K562 (cell line): ENCODE results near the gene SRP9. TPM values are rescaled to one million over a fixed set of nuclear protein-coding genes. Genes with fewer than 3 reads are reported as not detected.
A peak's percentile ranks its signal among the peaks of the same experiment; 100 is the strongest.

Experiments
- ATAC-seq: fragments of 200-7000 bp; cut with Tn5 transposase; 3 replicates; pipeline ENCODE4 v1.9.1; 2020; ENCODE audit warnings: moderate library complexity
- BruUV-seq: library from RNA; stranded (reverse); fragments of 400-500 nt; replicated peaks from 2 replicates; lab custom pipeline; 2021; lab: Mats Ljungman, UMichigan
- CTCF ChIA-PET: fragments of 300-600 bp; formaldehyde crosslinking; extraction: SDS; loops from one replicate; lab custom pipeline; 2021; ENCODE audit warnings: low intra/inter-chr PET ratio; lab: Yijun Ruan, JAX
- POLR2A ChIA-PET: fragments of 300-600, 350-650 bp; sonication (Branson Sonifier 250); formaldehyde crosslinking; extraction: SDS; loops from one replicate; lab custom pipeline; 2021; ENCODE audit warnings: antibody characterized with exemption, inconsistent platforms; lab: Yijun Ruan, JAX
- DNase-seq, 4 experiments: peaks; one replicate each; pipeline versions ENCODE4 v3.0.0 to v3.0.0-alpha.2; 2011 to 2018; ENCODE audit warnings: low spot score in 3 of 4, mixed read lengths in 3 of 4; ENCODE audit errors: extremely low read depth in 1 of 4
- FAIRE-seq: peaks from 2 replicates; lab custom pipeline; 2011; peaks lifted over from hg19 to GRCh38; lab: Jason Lieb, UNC
- H2AFZ ChIP-seq: 2 replicates; pipeline ENCODE4 v1.6.0; 2011; ENCODE audit warnings: low read depth, low read length, control low read depth, inconsistent platforms
- H3K27ac ChIP-seq: fragments of 200-600 bp; 3 replicates; pipeline ENCODE4 v1.8.0; 2011; ENCODE audit warnings: low read depth, mild to moderate bottlenecking, control low read depth, inconsistent platforms, low read length, moderate library complexity, mixed read lengths; ENCODE audit errors: extremely low read depth
- H3K27me3 ChIP-seq, 2 experiments: fragments of 300-600 bp in 1 of 2; 2 replicates in 1 of 2; 3 replicates in 1 of 2; pipeline versions ENCODE4 v1.6.0 to v1.8.0; 2011; ENCODE audit warnings: inconsistent platforms in 2 of 2, low read length in 2 of 2, mild to moderate bottlenecking in 1 of 2, mixed read lengths in 1 of 2, moderate library complexity in 1 of 2; ENCODE audit not compliant: control insufficient read depth in 2 of 2, insufficient read depth in 2 of 2
- H3K36me3 ChIP-seq: fragments of 300-600 bp; 3 replicates; pipeline ENCODE4 v1.8.0; 2011; ENCODE audit warnings: mild to moderate bottlenecking, low read length, inconsistent platforms; ENCODE audit not compliant: control insufficient read depth, insufficient read depth
- H3K4me1 ChIP-seq, 2 experiments: fragments of 200-600 bp in 1 of 2; replicated peaks in 1 of 2; 2 replicates in 1 of 2; 3 replicates in 1 of 2; pipeline versions ENCODE4 v1.5.1 to v1.8.0; 2011; ENCODE audit warnings: inconsistent platforms in 2 of 2, low read length in 2 of 2, mild to moderate bottlenecking in 1 of 2, mixed read lengths in 1 of 2, moderate library complexity in 1 of 2; ENCODE audit not compliant: control insufficient read depth in 2 of 2, insufficient read depth in 2 of 2
- H3K4me2 ChIP-seq: 2 replicates; pipeline ENCODE4 v1.6.1; 2011; ENCODE audit warnings: low read length, control low read depth, inconsistent platforms, mixed read lengths; ENCODE audit not compliant: insufficient read depth
- H3K4me3 ChIP-seq: fragments of 200-600 bp; sonication (generic), shearing (Covaris generic); 2 replicates; pipeline ENCODE4 v1.5.1; 2016; ENCODE audit warnings: control low read depth, inconsistent platforms
- H3K79me2 ChIP-seq: fragments of 200-600 bp; 3 replicates; pipeline ENCODE4 v1.8.0; 2011; ENCODE audit warnings: low read length, inconsistent platforms; ENCODE audit not compliant: control insufficient read depth, insufficient read depth
- H3K9ac ChIP-seq, 2 experiments: 2 replicates each; pipeline versions ENCODE4 v1.6.0 to v1.6.1; 2011; ENCODE audit warnings: low read depth in 2 of 2, low read length in 2 of 2, control low read depth in 1 of 2, inconsistent platforms in 1 of 2, mild to moderate bottlenecking in 1 of 2, mixed read lengths in 1 of 2; ENCODE audit not compliant: insufficient read depth in 1 of 2
- H3K9me1 ChIP-seq: one replicate; pipeline ENCODE4 v1.6.0; 2011; ENCODE audit warnings: inconsistent platforms, mild to moderate bottlenecking, low read length, moderate library complexity; ENCODE audit not compliant: control insufficient read depth, insufficient read depth
- H3K9me3 ChIP-seq: replicated peaks from 2 replicates; pipeline ENCODE4 v1.5.1; 2011; ENCODE audit warnings: low read depth, low read length, inconsistent platforms; ENCODE audit not compliant: control insufficient read depth, insufficient read depth
- H4K20me1 ChIP-seq: replicated peaks from 2 replicates; pipeline ENCODE4 v1.6.1; 2011; ENCODE audit warnings: low read length, inconsistent platforms, mixed read lengths; ENCODE audit not compliant: control insufficient read depth, insufficient read depth
- KLF10 ChIP-seq: fragments of 250-450 bp; sonication (Bioruptor Pico); IDR thresholded peaks from 2 replicates; pipeline ENCODE4 v1.6.1; 2021; ENCODE audit warnings: matching md5 sums
- MEF2D ChIP-seq: conservative IDR thresholded peaks from 2 replicates; pipeline ENCODE4 v1.6.1; 2016; ENCODE audit warnings: low read depth, missing genetic modification characterization, missing compliant biosample characterization
- PBX2 ChIP-seq, 2 experiments: IDR thresholded peaks in 1 of 2; conservative IDR thresholded peaks in 1 of 2; 2 replicates each; pipeline ENCODE4 v1.6.1; 2016; ENCODE audit warnings: low read depth in 2 of 2, mild to moderate bottlenecking in 1 of 2, missing compliant biosample characterization in 1 of 2, missing genetic modification characterization in 1 of 2, moderate library complexity in 1 of 2
- SPI1 ChIP-seq: IDR thresholded peaks from 2 replicates; pipeline ENCODE4 v1.6.1; 2011; ENCODE audit warnings: low read depth, low read length, control low read depth, borderline replicate concordance
- ZNF174 ChIP-seq: fragments of 250-450 bp; sonication (Bioruptor Pico); IDR thresholded peaks from 2 replicates; pipeline ENCODE4 v1.4.0; 2020; ENCODE audit warnings: mild to moderate bottlenecking
- WGBS: fragments of 100-300 bp; shearing (Covaris generic); methylation state at CpG from one replicate; pipeline ENCODE4 v1.1.6; 2016; ENCODE audit warnings: low coverage, mixed read lengths; ENCODE audit not compliant: insufficient coverage; ENCODE audit errors: missing lambda C conversion rate; 5-methylcytosine and 5-hydroxymethylcytosine counted together
- in situ Hi-C: fragments of 300-500 bp; cut with MboI; formaldehyde crosslinking; loops from 4 replicates; pipeline ENCODE4 v1.15.0; 2018; ENCODE audit warnings: inconsistent platforms, mixed read lengths
- intact Hi-C: fragments of 100-400 bp; cut with micrococcal nuclease; formaldehyde crosslinking; loops from 2 replicates; pipeline ENCODE4 v1.14.2; 2022
- polyA plus RNA-seq, 8 experiments: library from polyadenylated mRNA; depleted of rRNA in 4 of 8; stranded (reverse) in 5 of 8; unstranded in 3 of 8; fragments of >200 nt; fragmentation: Nextera tagmentation in 2 of 8; fragmentation: Illumina TruSeq in 1 of 8; extraction: Ambion mirVana in 2 of 8; extraction: Trizol in 1 of 8; gene quantifications; 2 replicates each; pipeline versions ENCODE4 v1.2.1 to v1.2.3, GENCODE V29; 2011 to 2014; ENCODE audit warnings: inconsistent platforms in 1 of 8, missing spikeins in 1 of 8
- total RNA-seq, 7 experiments: library from RNA; depleted of rRNA in 6 of 7; stranded (reverse); fragments of >200 nt in 6 of 7; fragmentation: Illumina TruSeq in 2 of 7; extraction: Trizol in 2 of 7; gene quantifications; 2 replicates each; pipeline versions ENCODE4 v1.2.1 to v1.2.3, GENCODE V29; 2011 to 2021; ENCODE audit warnings: low replicate concordance in 1 of 7
- TF ChIP-seq, protein P1 (sequence below), 2 experiments: IDR thresholded peaks; 2 replicates each; pipeline ENCODE4 v1.6.1; 2012; ENCODE audit warnings: improper control_type of control experiment in 2 of 2, low read depth in 2 of 2, low read length in 2 of 2, borderline replicate concordance in 1 of 2
- TF ChIP-seq, protein P2 (sequence below): fragments of 250-450 bp; sonication (Bioruptor Pico); IDR thresholded peaks from 2 replicates; pipeline ENCODE4 v1.6.1; 2021; ENCODE audit warnings: mild to moderate bottlenecking

The SRP9 gene
- total and polyA plus RNA-seq, 9 of the 15 experiments (the other 6 are each of a cell fraction or from before 2014, with no cell fraction given) = 273 to 1,892 (median 668) TPM

GRCh38 chr1:225772323-225772768 is 5.3 kb upstream of the SRP9 start (continued):
- TF ChIP-seq, protein P1, sequence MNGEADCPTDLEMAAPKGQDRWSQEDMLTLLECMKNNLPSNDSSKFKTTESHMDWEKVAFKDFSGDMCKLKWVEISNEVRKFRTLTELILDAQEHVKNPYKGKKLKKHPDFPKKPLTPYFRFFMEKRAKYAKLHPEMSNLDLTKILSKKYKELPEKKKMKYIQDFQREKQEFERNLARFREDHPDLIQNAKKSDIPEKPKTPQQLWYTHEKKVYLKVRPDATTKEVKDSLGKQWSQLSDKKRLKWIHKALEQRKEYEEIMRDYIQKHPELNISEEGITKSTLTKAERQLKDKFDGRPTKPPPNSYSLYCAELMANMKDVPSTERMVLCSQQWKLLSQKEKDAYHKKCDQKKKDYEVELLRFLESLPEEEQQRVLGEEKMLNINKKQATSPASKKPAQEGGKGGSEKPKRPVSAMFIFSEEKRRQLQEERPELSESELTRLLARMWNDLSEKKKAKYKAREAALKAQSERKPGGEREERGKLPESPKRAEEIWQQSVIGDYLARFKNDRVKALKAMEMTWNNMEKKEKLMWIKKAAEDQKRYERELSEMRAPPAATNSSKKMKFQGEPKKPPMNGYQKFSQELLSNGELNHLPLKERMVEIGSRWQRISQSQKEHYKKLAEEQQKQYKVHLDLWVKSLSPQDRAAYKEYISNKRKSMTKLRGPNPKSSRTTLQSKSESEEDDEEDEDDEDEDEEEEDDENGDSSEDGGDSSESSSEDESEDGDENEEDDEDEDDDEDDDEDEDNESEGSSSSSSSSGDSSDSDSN (IDR thresholded peaks at IDR 0.05; ENCODE audit: borderline replicate concordance in 1 of 2, low read depth in 2 of 2, low read length in 2 of 2) = 0 out of 4 replicates have a peak, but pooled peaks of 1 of the 2 experiments have one; percentile 41
- TF ChIP-seq MEF2D (tag) = 0 out of 2 replicates have a peak, but pooled peaks have one; percentile 19

DNA sequence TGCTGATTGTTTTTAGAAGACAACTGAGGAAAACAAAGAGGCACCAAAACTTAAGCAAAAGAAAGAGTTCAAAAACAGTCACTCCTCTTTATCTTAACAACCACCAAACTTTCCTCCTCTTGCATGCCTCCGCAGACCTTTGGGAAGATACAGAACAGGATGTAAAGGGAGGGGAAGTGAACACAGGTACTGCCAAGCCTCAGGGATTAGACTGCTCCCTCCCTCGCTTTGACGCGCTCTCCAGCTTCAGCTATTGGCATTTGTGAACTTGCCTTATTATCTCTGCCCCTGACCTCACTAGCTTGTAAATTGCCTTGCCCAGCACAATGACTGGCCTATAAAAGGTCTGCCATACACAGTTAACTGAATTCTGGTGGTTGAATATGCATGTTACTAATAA is 4.8 kb upstream of the SRP9 start:
- Histone ChIP-seq H3K36me3 (no peaks in the 10 kb centered on the region), H2AFZ (peak overlapping the region; percentile 69), H3K4me3 (no peak overlapping the region), H3K4me1 (peaks cover 10 to 18% of the 10 kb centered on the region in 2 experiments), H3K79me2 (peaks cover 8% of the 10 kb centered on the region), H3K9me3 (no peaks in the 10 kb centered on the region), H4K20me1 (0 out of 2 replicates have a peak, but pooled peaks cover under 1% of the 10 kb centered on the region), H3K9ac (no peak overlapping the region), H3K27me3 (no peaks in the 10 kb centered on the region), H3K9me1 (no peaks in the 10 kb centered on the region), H3K4me2 (no peak overlapping the region)
- no peak for DNase-seq
- CTCF ChIA-PET = interaction anchor here (0.5 to 5.3 kb wide), 11 partner anchors 73 to 349 kb away, joined by 3 to 53 read pairs (median 3); no protein-coding TSS in a partner anchor
- no peak for ATAC-seq
- no peak for FAIRE-seq
- POLR2A ChIA-PET = interaction anchor here (0.6 to 1.7 kb wide), 6 partner anchors 9 to 301 kb away, joined by 3 to 8 read pairs (median 3); no protein-coding TSS in a partner anchor
- WGBS = 66% methylated on average over 4 of the region's 4 CpGs
- BruUV-seq = no TSS peak
- intact Hi-C loops = loop anchor here (1.0 to 5.0 kb wide), 4 partner anchors 111 to 298 kb away; no protein-coding TSS in a partner anchor
- TF ChIP-seq PBX2 (CRISPR knock-in tag; IDR thresholded peaks at IDR 0.05; ENCODE audit: low read depth) = no peak
- no peak for TF ChIP-seq PBX2 (tag; conservative IDR thresholded peaks at IDR 0.05; ENCODE audit: low read depth)
- 0 out of 2 replicates have a peak, but pooled peaks have one; percentile 2 for TF ChIP-seq SPI1
- no peak for TF ChIP-seq KLF10 (CRISPR knock-in tag)
- TF ChIP-seq ZNF174 (CRISPR knock-in tag) = no peak
- TF ChIP-seq, protein P2, sequence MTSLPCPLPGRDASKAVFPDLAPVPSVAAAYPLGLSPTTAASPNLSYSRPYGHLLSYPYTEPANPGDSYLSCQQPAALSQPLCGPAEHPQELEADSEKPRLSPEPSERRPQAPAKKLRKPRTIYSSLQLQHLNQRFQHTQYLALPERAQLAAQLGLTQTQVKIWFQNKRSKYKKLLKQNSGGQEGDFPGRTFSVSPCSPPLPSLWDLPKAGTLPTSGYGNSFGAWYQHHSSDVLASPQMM = no peak
- TF ChIP-seq, all 486 proteins: peak for 1
- in situ Hi-C loops = no loop called here
- no peak overlapping the region for H3K27ac ChIP-seq
